ENCODE measurements around the gene PSMC4. TPM values are rescaled to one million over a fixed set of nuclear protein-coding genes. Genes with fewer than 3 reads are reported as not detected.

Gene PSMC4
- total RNA-seq, 1 experiment from 2014 or later, result 111 TPM

- H3K56ac ChIP-seq (ENCODE audit: insufficient read length, low read depth, low read length), result no peak overlapping the region
- H2BK5ac ChIP-seq (ENCODE audit: insufficient read length, low read length), result no peak overlapping the region
- H2BK15ac ChIP-seq (ENCODE audit: low read depth, low read length), result no peak overlapping the region
- no peak overlapping the region for H3K18ac ChIP-seq (ENCODE audit: insufficient read length, low read depth, low read length)
- H3K9ac ChIP-seq (ENCODE audit: extremely low read depth, insufficient read length, low read length), result no peak overlapping the region
- no peaks in the 10 kb centered on the region for H3K9me3 ChIP-seq (ENCODE audit: control insufficient read depth, low read depth, low read length)
- peaks cover 7 to 8% of the 10 kb centered on the region in 2 experiments; a peak in 1 of 4 replicates for H3K4me1 Mint-ChIP-seq
- no peak overlapping the region for H3K27ac ChIP-seq (ENCODE audit: insufficient read length, low read depth, low read length)
- H2BK20ac ChIP-seq (ENCODE audit: low read depth, low read length, poor library complexity, severe bottlenecking), result no peak overlapping the region
- H3K4me3 Mint-ChIP-seq, result no peak overlapping the region
- no peaks in the 10 kb centered on the region for H3K4me1 ChIP-seq (ENCODE audit: insufficient read depth, low read length)
- H3K4me2 ChIP-seq (ENCODE audit: insufficient read depth, insufficient read length, low read length), result no peak overlapping the region
- no peak overlapping the region for H3K27ac Mint-ChIP-seq
- no peak overlapping the region for H3K4ac ChIP-seq (ENCODE audit: low read depth, low read length)
- H3K27me3 ChIP-seq (ENCODE audit: insufficient read depth, low read length), result no peaks in the 10 kb centered on the region
- H4K5ac ChIP-seq (ENCODE audit: insufficient read length, low read depth, low read length), result no peak overlapping the region
- no peak overlapping the region for H3K14ac ChIP-seq (ENCODE audit: insufficient read depth, low read length)
- no CpG with 5 or more reads among the region's 3 CpGs for WGBS (ENCODE audit: extremely low coverage, insufficient read length, low lambda C conversion rate)
- no peaks in the 10 kb centered on the region for H4K20me1 ChIP-seq (ENCODE audit: control insufficient read depth, insufficient read depth, insufficient read length)
- no peak for DNase-seq
- no peaks in the 10 kb centered on the region for H3K79me1 ChIP-seq (ENCODE audit: insufficient read depth, low read depth, low read length, poor library complexity, severe bottlenecking)
- no peak overlapping the region for H2BK120ac ChIP-seq (ENCODE audit: low read depth, low read length, poor library complexity, severe bottlenecking)
- no peak overlapping the region for H2AFZ ChIP-seq (ENCODE audit: low read length)
- no peak overlapping the region for H4K8ac ChIP-seq (replicated peaks; ENCODE audit: insufficient read length, low read depth, low read length)
- H3T11ph ChIP-seq (ENCODE audit: low read length), result no peak overlapping the region
- no peak overlapping the region for H2AK5ac ChIP-seq (ENCODE audit: insufficient read length, low read length)
- H3K36me3 Mint-ChIP-seq (ENCODE audit: insufficient read depth in 1 of 3, low read depth in 3 of 3), result no peaks in the 10 kb centered on the region
- H3K9me3 Mint-ChIP-seq, result no peaks in the 10 kb centered on the region; a peak in 1 of 5 replicates
- no peak overlapping the region for H3K23ac ChIP-seq (ENCODE audit: insufficient read length, low read depth, low read length)
- no peak overlapping the region for H4K91ac ChIP-seq (ENCODE audit: insufficient read length, low read depth, low read length)
- TF ChIP-seq CTCF (conservative IDR thresholded peaks at IDR 0.05), result no peak
- no peaks in the 10 kb centered on the region for H3K27me3 Mint-ChIP-seq (ENCODE audit: low read depth)
- H3K23me2 ChIP-seq (ENCODE audit: insufficient read length, low read depth, low read length, poor library complexity, severe bottlenecking), result no peaks in the 10 kb centered on the region
- H2BK12ac ChIP-seq (ENCODE audit: insufficient read length, low read depth, low read length), result no peak overlapping the region
- no peaks in the 10 kb centered on the region for H3K79me2 ChIP-seq (ENCODE audit: insufficient read depth, low read length)
These were observed 41.2 kb upstream of the PSMC4 start for GRCh38 chr19:39929750-39930149.
